Muscle layer of duodenum (tissue), 2 donors: ENCODE data around the gene HDGF.

Experiments
- H3K27ac ChIP-seq: one replicate; pipeline ENCODE4 v1.7.0; 2013; ENCODE audit warnings: mild to moderate bottlenecking, low read length
- H3K27me3 ChIP-seq: one replicate; pipeline ENCODE4 v1.7.0; 2013; ENCODE audit warnings: low read depth, mild to moderate bottlenecking, control low read depth, low read length
- H3K36me3 ChIP-seq, 2 donors: one replicate each; pipeline ENCODE4 v1.7.0; 2013; ENCODE audit warnings: low read length in 2 of 2, control low read depth in 1 of 2, mild to moderate bottlenecking in 1 of 2; ENCODE audit not compliant: insufficient read depth in 2 of 2, control insufficient read depth in 1 of 2
- H3K4me1 ChIP-seq, 2 donors: one replicate each; pipeline ENCODE4 v1.7.0; 2013; ENCODE audit warnings: low read length in 2 of 2, mild to moderate bottlenecking in 2 of 2, control low read depth in 1 of 2, moderate library complexity in 1 of 2; ENCODE audit not compliant: insufficient read depth in 2 of 2, control insufficient read depth in 1 of 2
- H3K4me3 ChIP-seq, 2 donors: one replicate each; pipeline ENCODE4 v1.7.0; 2013; ENCODE audit warnings: low read length in 2 of 2, low read depth in 1 of 2, mild to moderate bottlenecking in 1 of 2
- H3K9me3 ChIP-seq, 2 donors: one replicate each; pipeline ENCODE4 v1.7.0; 2013; ENCODE audit warnings: low read length in 2 of 2, control low read depth in 1 of 2, mild to moderate bottlenecking in 1 of 2; ENCODE audit not compliant: control insufficient read depth in 1 of 2
- donor health status: healthy.

HDGF gene

GRCh38 chr1:156733989-156734584 lies 17.4 kb downstream of the HDGF start:
- no peak overlapping the region for H3K27ac ChIP-seq
- peaks cover 24 to 47% of the 10 kb centered on the region in 2 donors for H3K36me3 ChIP-seq
- H3K27me3 ChIP-seq, result no peaks in the 10 kb centered on the region
- no peaks in the 10 kb centered on the region for H3K9me3 ChIP-seq
- peaks cover 0 to 3% of the 10 kb centered on the region in 2 donors for H3K4me1 ChIP-seq
- no peak overlapping the region for H3K4me3 ChIP-seq

GRCh38 chr1:156728599-156729462 lies 22.6 kb downstream of the HDGF start, which contains the start of gene ISG20L2:
Gene ISG20L2, minus strand, starts transcription at chr1:156728766. Its CDS starts 1,114 bp downstream, at chr1:156727652.
- Histone ChIP-seq H3K4me1 (peaks cover 27 to 37% of the 10 kb centered on the region in 2 donors), H3K4me3 (peak within 1 kb of the TSS; percentile 94 to 96), H3K27me3 (no peaks in the 10 kb centered on the region), H3K27ac (peak within 1 kb of the TSS; percentile 98), H3K36me3 (peaks cover 21 to 25% of the 10 kb centered on the region in 2 donors), H3K9me3 (no peaks in the 10 kb centered on the region)

GRCh38 chr1:156727926-156728598 lies 23.4 kb downstream of the HDGF start, which contains the start of gene METTL25B:
Gene METTL25B, plus strand, starts transcription at chr1:156728469. Its CDS starts 636 bp downstream, at chr1:156729105.
- H3K27ac ChIP-seq, result peak within 1 kb of the TSS; percentile 98
- H3K9me3 ChIP-seq, result no peaks in the 10 kb centered on the region
- peak within 1 kb of the TSS; percentile 94 to 96 for H3K4me3 ChIP-seq
- H3K27me3 ChIP-seq, result no peaks in the 10 kb centered on the region
- H3K36me3 ChIP-seq, result peaks cover 22 to 25% of the 10 kb centered on the region in 2 donors
- peaks cover 27 to 37% of the 10 kb centered on the region in 2 donors for H3K4me1 ChIP-seq

GRCh38 chr1:156727492-156727891 lies 24.0 kb downstream of the HDGF start:
- Histone ChIP-seq H3K27ac (peak overlapping the region; percentile 83), H3K4me1 (peaks cover 27 to 37% of the 10 kb centered on the region in 2 donors), H3K4me3 (peak overlapping the region; percentile 94 to 96), H3K27me3 (no peaks in the 10 kb centered on the region), H3K36me3 (peaks cover 20 to 28% of the 10 kb centered on the region in 2 donors), H3K9me3 (no peaks in the 10 kb centered on the region)

- H3K4me1 ChIP-seq, result peaks cover 27 to 37% of the 10 kb centered on the region in 2 donors
- H3K27me3 ChIP-seq, result no peaks in the 10 kb centered on the region
- H3K36me3 ChIP-seq, result peaks cover 21 to 25% of the 10 kb centered on the region in 2 donors
- H3K27ac ChIP-seq, result no peak overlapping the region
- H3K4me3 ChIP-seq, result peak overlapping the region; percentile 94 to 96
- H3K9me3 ChIP-seq, result no peaks in the 10 kb centered on the region
Observed at GRCh38 chr1:156726549-156727226, 24.8 kb downstream of the HDGF start.

- Histone ChIP-seq H3K4me1 (peaks cover 27 to 37% of the 10 kb centered on the region in 2 donors), H3K4me3 (peak overlapping the region; percentile 94 to 96), H3K27me3 (no peaks in the 10 kb centered on the region), H3K27ac (no peak overlapping the region), H3K9me3 (no peaks in the 10 kb centered on the region), H3K36me3 (peaks cover 30 to 34% of the 10 kb centered on the region in 2 donors)
Observed at GRCh38 chr1:156725683-156726280, 25.7 kb downstream of the HDGF start.

GRCh38 chr1:156721535-156721934 lies 29.9 kb downstream of the HDGF start:
- H3K9me3 ChIP-seq, result no peaks in the 10 kb centered on the region
- H3K27ac ChIP-seq, result no peak overlapping the region
- H3K4me1 ChIP-seq, result peaks cover 11 to 22% of the 10 kb centered on the region in 2 donors
- no peak overlapping the region for H3K4me3 ChIP-seq
- H3K36me3 ChIP-seq, result peaks cover 33 to 46% of the 10 kb centered on the region in 2 donors
- H3K27me3 ChIP-seq, result no peaks in the 10 kb centered on the region

- Histone ChIP-seq H3K9me3 (no peaks in the 10 kb centered on the region), H3K27ac (no peak overlapping the region), H3K36me3 (peaks cover 33 to 46% of the 10 kb centered on the region in 2 donors), H3K27me3 (no peaks in the 10 kb centered on the region), H3K4me3 (no peak overlapping the region), H3K4me1 (peaks cover 9 to 18% of the 10 kb centered on the region in 2 donors)
Observed at GRCh38 chr1:156721131-156721530, 30.3 kb downstream of the HDGF start.

- H3K27me3 ChIP-seq, result no peaks in the 10 kb centered on the region
- no peak overlapping the region for H3K27ac ChIP-seq
- H3K9me3 ChIP-seq, result no peaks in the 10 kb centered on the region
- no peak overlapping the region for H3K4me3 ChIP-seq
- H3K36me3 ChIP-seq, result peaks cover 15 to 28% of the 10 kb centered on the region in 2 donors
- H3K4me1 ChIP-seq, result peaks cover 0 to 7% of the 10 kb centered on the region in 2 donors
Observed at GRCh38 chr1:156717351-156717750, 34.1 kb downstream of the HDGF start.

- Histone ChIP-seq H3K27ac (no peak overlapping the region), H3K36me3 (peaks cover 0 to 5% of the 10 kb centered on the region in 2 donors), H3K27me3 (no peaks in the 10 kb centered on the region), H3K4me1 (peaks cover 4 to 31% of the 10 kb centered on the region in 2 donors), H3K4me3 (no peak overlapping the region), H3K9me3 (no peaks in the 10 kb centered on the region)
Observed at GRCh38 chr1:156714830-156715229, 36.6 kb downstream of the HDGF start.
